OCI-LY1 (cell line): ENCODE data around the gene TICAM1.
"Not testable (repeated sequence)": the region's sequence is repeated elsewhere in the genome, so short reads cannot be mapped to it uniquely, and the experiment has no call there.

Experiments used
- H2AFZ ChIP-seq: fragments of 200-600 bp; sonication (generic), shearing (Covaris generic); 2 replicates; pipeline ENCODE4 v1.6.0; 2014; ENCODE audit warnings: antibody characterized with exemption, mild to moderate bottlenecking, low read length
- H3F3A ChIP-seq: fragments of 200-600 bp; sonication (generic), shearing (Covaris generic); 2 replicates; pipeline ENCODE4 v1.6.0; 2014; ENCODE audit warnings: mild to moderate bottlenecking, antibody characterized with exemption, low read length, moderate library complexity; ENCODE audit not compliant: insufficient read depth
- H3K27ac ChIP-seq: fragments of 200-600 bp; sonication (generic); 2 replicates; pipeline ENCODE4 v1.5.1; 2014; ENCODE audit warnings: low read length, mixed run types, mild to moderate bottlenecking, low read depth; ENCODE audit not compliant: poor library complexity, severe bottlenecking
- H3K27me3 ChIP-seq: fragments of 200-600 bp; sonication (generic); 2 replicates; pipeline ENCODE4 v1.6.0; 2014; ENCODE audit warnings: antibody characterized with exemption, mild to moderate bottlenecking, low read length, moderate library complexity; ENCODE audit not compliant: insufficient read depth
- H3K36me3 ChIP-seq: fragments of 200-600 bp; sonication (generic); 2 replicates; pipeline ENCODE4 v1.6.1; 2014; ENCODE audit warnings: mild to moderate bottlenecking, antibody characterized with exemption, low read length, moderate library complexity, mixed read lengths; ENCODE audit not compliant: insufficient read depth
- H3K4me1 ChIP-seq: fragments of 200-600 bp; sonication (generic); 2 replicates; pipeline ENCODE4 v1.5.1; 2014; ENCODE audit warnings: mild to moderate bottlenecking, low read length, moderate library complexity; ENCODE audit not compliant: insufficient read depth, severe bottlenecking
- H3K4me2 ChIP-seq: fragments of 200-600 bp; sonication (generic), shearing (Covaris generic); 2 replicates; pipeline ENCODE4 v1.6.1; 2014; ENCODE audit warnings: low read length
- H3K4me3 ChIP-seq: fragments of 200-600 bp; sonication (generic); 2 replicates; pipeline ENCODE4 v1.5.1; 2014; ENCODE audit warnings: low read length, low read depth, mild to moderate bottlenecking, mixed read lengths; ENCODE audit not compliant: poor library complexity, severe bottlenecking
- H3K79me2 ChIP-seq: fragments of 200-600 bp; shearing (Covaris generic); 2 replicates; pipeline ENCODE4 v1.6.1; 2016; ENCODE audit warnings: mixed run types, low read length, mixed read lengths; ENCODE audit not compliant: insufficient read depth
- H3K9ac ChIP-seq: fragments of 200-600 bp; sonication (generic), shearing (Covaris generic); 2 replicates; pipeline ENCODE4 v1.6.1; 2014; ENCODE audit warnings: mild to moderate bottlenecking, low read length, mixed read lengths
- H3K9me2 ChIP-seq: fragments of 200-600 bp; sonication (generic), shearing (Covaris generic); 2 replicates; pipeline ENCODE4 v1.6.1; 2014; ENCODE audit warnings: low read depth, mild to moderate bottlenecking, low read length, mixed read lengths
- H3K9me3 ChIP-seq: fragments of 200-600 bp; shearing (Covaris generic); 2 replicates; pipeline ENCODE4 v1.6.1; 2014; ENCODE audit warnings: low read length, mixed read lengths
- H4K20me1 ChIP-seq: fragments of 200-600 bp; sonication (generic), shearing (Covaris generic); 2 replicates; pipeline ENCODE4 v1.6.0; 2016; ENCODE audit warnings: mild to moderate bottlenecking, low read length; ENCODE audit not compliant: insufficient read depth
- CTCF ChIP-seq: fragments of 200-600 bp; sonication (generic), shearing (Covaris generic); IDR thresholded peaks from 2 replicates; pipeline ENCODE4 v1.5.1; 2017; ENCODE audit warnings: mild to moderate bottlenecking, antibody characterized with exemption, low read length, moderate library complexity, mixed read lengths
- EZH2 ChIP-seq: fragments of 200-600 bp; sonication (generic), shearing (Covaris generic); IDR thresholded peaks from 2 replicates; pipeline ENCODE4 v1.8.0; 2017; ENCODE audit warnings: borderline replicate concordance, mixed run types, mild to moderate bottlenecking, antibody characterized with exemption, low read length, moderate library complexity, mixed read lengths

Gene TICAM1

GRCh38 chr19:4800591-4801081 is 30.9 kb downstream of the TICAM1 start:
- H4K20me1 ChIP-seq = no peaks in the 10 kb centered on the region
- no peak overlapping the region for H3K4me2 ChIP-seq

GRCh38 chr19:4795400-4795799 is 36.1 kb downstream of the TICAM1 start:
- Histone ChIP-seq H3K9me3 (no peaks in the 10 kb centered on the region), H3K79me2 (peaks cover 23% of the 10 kb centered on the region), H3F3A (peaks cover 2% of the 10 kb centered on the region; the same call in 1 of the 2 replicates), H3K27ac (no peak overlapping the region), H3K4me1 (peaks cover 37% of the 10 kb centered on the region), H3K4me3 (no peak overlapping the region), H3K9me2 (no peaks in the 10 kb centered on the region), H2AFZ (no peak overlapping the region), H4K20me1 (no peaks in the 10 kb centered on the region), H3K27me3 (no peaks in the 10 kb centered on the region), H3K36me3 (peaks cover 52% of the 10 kb centered on the region), H3K4me2 (peak overlapping the region; percentile 48; the same call in 1 of the 2 replicates), H3K9ac (no peak overlapping the region)
- TF ChIP-seq CTCF (no peak), EZH2 (no peak)

More at GRCh38 chr19:4800591-4801081, 30.9 kb downstream of the TICAM1 start:
- Histone ChIP-seq H3K79me2 (no peaks in the 10 kb centered on the region), H3K9me3 (no peaks in the 10 kb centered on the region), H3K4me1 (no peaks in the 10 kb centered on the region), H3K9ac (no peak overlapping the region), H3K4me3 (no peak overlapping the region), H2AFZ (no peak overlapping the region), H3K27me3 (no peaks in the 10 kb centered on the region), H3K36me3 (peaks cover 21% of the 10 kb centered on the region), H3K27ac (no peak overlapping the region), H3F3A (peaks cover 2% of the 10 kb centered on the region; the same call in 1 of the 2 replicates), H3K9me2 (no peaks in the 10 kb centered on the region)
- TF ChIP-seq EZH2 (no peak), CTCF (no peak)

GRCh38 chr19:4794971-4795370 is 36.5 kb downstream of the TICAM1 start:
- H4K20me1 ChIP-seq = no peaks in the 10 kb centered on the region
- H3K79me2 ChIP-seq = peaks cover 23% of the 10 kb centered on the region
- no peaks in the 10 kb centered on the region for H3K9me3 ChIP-seq
- H3K36me3 ChIP-seq = peaks cover 52% of the 10 kb centered on the region
- TF ChIP-seq EZH2 = no peak
- TF ChIP-seq CTCF = no peak
- H2AFZ ChIP-seq = no peak overlapping the region
- H3K9me2 ChIP-seq = no peaks in the 10 kb centered on the region
- no peak overlapping the region for H3K9ac ChIP-seq
- peak overlapping the region; percentile 19 for H3K4me3 ChIP-seq
- H3K4me1 ChIP-seq = peaks cover 40% of the 10 kb centered on the region
- H3K4me2 ChIP-seq = peak overlapping the region; percentile 48; the same call in 1 of the 2 replicates
- no peak overlapping the region for H3K27ac ChIP-seq
- H3F3A ChIP-seq = peaks cover 2% of the 10 kb centered on the region; the same call in 1 of the 2 replicates
- no peaks in the 10 kb centered on the region for H3K27me3 ChIP-seq

GRCh38 chr19:4793278-4793677 is 38.2 kb downstream of the TICAM1 start:
- peaks cover 52% of the 10 kb centered on the region for H3K36me3 ChIP-seq
- not testable (repeated sequence) for H3K4me3 ChIP-seq, H3K9me2 ChIP-seq, H3F3A ChIP-seq, H3K27me3 ChIP-seq, H3K4me2 ChIP-seq, H3K27ac ChIP-seq, H4K20me1 ChIP-seq, H3K9ac ChIP-seq, H3K9me3 ChIP-seq, H2AFZ ChIP-seq
- H3K4me1 ChIP-seq = peaks cover 40% of the 10 kb centered on the region
- H3K79me2 ChIP-seq = peaks cover 23% of the 10 kb centered on the region

- Histone ChIP-seq H3K79me2 (peaks cover 23% of the 10 kb centered on the region), H3K4me2 (peak overlapping the region; percentile 79), H3K4me1 (peaks cover 40% of the 10 kb centered on the region), H3K9ac (peak overlapping the region; percentile 94), H3K36me3 (peaks cover 52% of the 10 kb centered on the region), H3K4me3 (peak overlapping the region; percentile 83)
- not testable (repeated sequence) for H3K9me3 ChIP-seq, H3K27me3 ChIP-seq, H3K9me2 ChIP-seq, H4K20me1 ChIP-seq, H3F3A ChIP-seq, H3K27ac ChIP-seq, H2AFZ ChIP-seq
Measured at GRCh38 chr19:4792866-4793195, 38.7 kb downstream of the TICAM1 start.
